SKM-1 treated with dmso at 0.1 percent for 144 hours (cell line): ENCODE measurements around the gene DPY19L2.
"Not testable (repeated sequence)": the region's sequence is repeated elsewhere in the genome, so short reads cannot be mapped to it uniquely, and the experiment has no call there.

ENCODE experiments used
- DNase-seq: peaks from one replicate; lab custom pipeline; 2025; ENCODE audit not compliant: unreplicated experiment; lab: John Stamatoyannopoulos, UW

The DPY19L2 gene

DNA sequence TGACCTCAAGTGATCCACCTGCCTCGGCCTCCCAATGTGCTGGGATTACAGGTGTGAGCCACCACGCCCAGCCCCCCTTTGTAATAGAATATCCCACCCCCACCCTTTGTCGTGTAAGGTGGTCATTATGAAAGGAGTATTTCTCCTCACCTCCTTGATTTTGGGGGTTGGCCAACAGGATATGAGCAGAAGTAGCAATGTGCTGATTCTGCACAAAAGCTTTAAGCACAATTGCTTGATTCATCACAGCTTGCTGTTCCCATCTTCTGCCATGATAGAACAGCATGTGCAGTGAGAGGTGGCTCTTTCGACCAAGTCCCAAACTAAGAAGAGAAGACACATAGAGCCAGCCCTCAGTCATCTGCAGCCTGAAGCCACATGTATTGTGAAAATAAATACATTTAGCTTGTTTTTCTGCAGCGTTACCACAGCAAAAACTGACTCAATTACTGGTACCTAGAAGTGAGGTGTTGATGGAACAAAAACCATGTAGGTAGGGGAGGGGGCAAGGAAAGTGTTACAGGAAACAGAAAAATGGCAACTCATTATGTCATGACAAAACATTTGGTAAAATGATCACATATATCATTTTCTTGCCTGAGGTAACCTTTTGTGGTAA is 122.9 kb downstream of the DPY19L2 start:
- DNase-seq, result not testable (repeated sequence)

DNA sequence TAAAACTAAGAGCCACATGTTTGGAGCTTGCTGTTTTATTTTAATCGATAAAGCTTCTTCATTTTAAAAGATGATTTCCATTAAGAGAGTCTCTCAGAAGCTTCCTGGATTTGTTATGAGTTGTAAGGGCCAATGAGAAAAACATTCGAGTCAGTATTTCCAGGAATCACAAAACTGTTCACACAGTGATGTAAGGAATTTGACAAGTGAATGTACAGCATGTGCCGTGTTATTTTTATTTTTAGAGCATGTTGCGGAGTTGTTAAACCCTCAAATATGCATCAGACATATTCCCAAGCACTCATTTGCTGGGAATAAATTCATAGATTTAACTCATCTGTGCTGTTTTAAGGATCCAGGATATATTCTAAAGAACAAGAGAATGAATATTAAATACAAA is 129.6 kb downstream of the DPY19L2 start:
- DNase-seq, result not testable (repeated sequence)

DNA sequence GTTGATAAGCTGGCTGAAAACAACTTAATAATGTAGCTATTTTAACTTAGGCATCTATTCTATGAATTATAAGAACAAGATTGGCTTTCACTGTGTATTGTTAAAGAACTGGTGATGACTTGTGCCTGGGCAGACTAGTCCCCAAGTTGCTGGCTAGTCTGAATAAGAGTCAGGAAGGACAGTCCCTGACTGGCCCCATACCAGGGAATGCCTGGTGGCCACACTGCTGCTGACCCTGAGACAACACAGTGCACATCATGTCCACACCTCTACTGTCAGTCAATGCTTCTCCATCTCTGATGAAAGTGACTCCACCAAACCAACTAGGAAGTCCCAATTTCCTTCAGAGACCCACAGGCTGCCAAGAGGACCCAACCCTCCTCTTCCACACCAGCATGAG is 130.5 kb downstream of the DPY19L2 start:
- not testable (repeated sequence) for DNase-seq

DNA sequence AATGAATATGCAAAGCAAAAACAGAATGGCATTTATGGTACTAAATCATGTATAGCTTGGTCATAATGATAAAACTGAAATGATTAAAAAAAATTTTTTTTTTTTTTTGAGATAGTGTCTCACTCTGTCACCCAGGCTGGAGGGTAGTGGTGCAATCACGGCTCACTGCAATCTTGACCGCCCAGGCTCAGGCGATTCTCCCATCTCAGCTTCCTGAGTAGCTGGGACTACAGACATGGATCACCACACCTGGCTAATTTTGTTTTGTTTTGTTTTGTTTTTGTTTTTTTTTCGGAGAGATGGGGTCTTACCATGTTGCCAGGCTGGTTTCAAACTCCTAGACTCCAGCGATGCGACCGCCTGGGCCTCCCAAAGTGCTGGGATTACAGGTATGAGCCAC is 138.7 kb downstream of the DPY19L2 start:
- DNase-seq, result not testable (repeated sequence)

DNA sequence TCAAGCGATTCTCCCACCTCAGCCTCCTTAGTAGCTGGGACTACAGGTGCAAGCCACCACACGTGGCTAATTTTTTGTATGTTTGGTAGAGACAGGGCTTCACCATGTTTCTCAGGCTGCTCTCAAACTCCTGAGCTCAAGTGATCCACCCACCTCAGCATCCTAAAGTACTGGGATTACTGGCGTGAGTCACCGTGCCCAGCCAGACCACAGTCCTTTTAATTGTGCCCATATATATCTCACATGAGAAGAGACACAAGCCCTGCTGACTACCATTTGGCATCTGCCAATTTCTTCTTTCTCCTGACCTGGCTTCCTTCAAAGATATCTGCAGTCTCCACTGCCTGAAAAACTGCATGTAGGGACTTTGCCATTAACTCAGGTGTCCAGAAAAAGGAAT is 142.5 kb downstream of the DPY19L2 start:
- DNase-seq, result no peak

DNA sequence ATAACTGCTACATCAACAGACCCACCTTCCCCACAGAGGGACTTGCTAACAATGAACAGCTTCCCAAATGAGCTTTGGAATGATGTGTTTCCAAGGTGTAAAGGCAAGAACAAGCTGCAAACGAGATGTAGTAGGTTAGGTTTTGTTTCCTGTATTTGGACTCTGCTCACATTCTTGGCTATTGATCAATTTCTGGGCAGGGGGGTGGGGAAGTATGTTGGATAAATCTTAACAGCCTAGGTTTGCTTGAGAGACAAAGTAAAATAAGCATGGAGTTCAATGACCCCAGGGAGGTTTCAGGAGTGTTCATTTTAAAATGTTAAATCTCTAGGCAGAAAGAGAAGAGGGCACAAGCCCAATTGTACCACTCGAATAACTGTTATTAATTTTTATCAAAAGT is 146.6 kb downstream of the DPY19L2 start:
- no peak for DNase-seq
